HG03520 (cell line): ENCODE data around the gene DCK.
A peak's percentile ranks its signal among the peaks of the same experiment; 100 is the strongest.
"Not testable (repeated sequence)": the region's sequence is repeated elsewhere in the genome, so short reads cannot be mapped to it uniquely, and the experiment has no call there.

Source experiments
- ATAC-seq: cut with Tn5 transposase; IDR thresholded peaks from one replicate; pipeline ENCODE4 v1.9.1; 2021; ENCODE audit warnings: mild to moderate bottlenecking, moderate library complexity; ENCODE audit not compliant: unreplicated experiment

Gene DCK

GRCh38 chr4:70999639-71000038 lies 6.2 kb downstream of the DCK start:
- not testable (repeated sequence) for ATAC-seq

GRCh38 chr4:71001363-71001762 lies 7.9 kb downstream of the DCK start:
- not testable (repeated sequence) for ATAC-seq

GRCh38 chr4:71004281-71004851 lies 10.9 kb downstream of the DCK start:
- no peak for ATAC-seq

- not testable (repeated sequence) for ATAC-seq
These were observed 11.6 kb downstream of the DCK start for GRCh38 chr4:71005025-71005424.

GRCh38 chr4:71006203-71006907 lies 12.9 kb downstream of the DCK start:
- ATAC-seq: peak; percentile 77

GRCh38 chr4:71008196-71008595 lies 14.7 kb downstream of the DCK start:
- no peak for ATAC-seq

GRCh38 chr4:71009086-71009485 lies 15.6 kb downstream of the DCK start:
- no peak for ATAC-seq

GRCh38 chr4:71009890-71010588 lies 16.6 kb downstream of the DCK start:
- ATAC-seq: peak; percentile 46

- no peak for ATAC-seq
These were observed 18.0 kb downstream of the DCK start for GRCh38 chr4:71011451-71011850.

DNA sequence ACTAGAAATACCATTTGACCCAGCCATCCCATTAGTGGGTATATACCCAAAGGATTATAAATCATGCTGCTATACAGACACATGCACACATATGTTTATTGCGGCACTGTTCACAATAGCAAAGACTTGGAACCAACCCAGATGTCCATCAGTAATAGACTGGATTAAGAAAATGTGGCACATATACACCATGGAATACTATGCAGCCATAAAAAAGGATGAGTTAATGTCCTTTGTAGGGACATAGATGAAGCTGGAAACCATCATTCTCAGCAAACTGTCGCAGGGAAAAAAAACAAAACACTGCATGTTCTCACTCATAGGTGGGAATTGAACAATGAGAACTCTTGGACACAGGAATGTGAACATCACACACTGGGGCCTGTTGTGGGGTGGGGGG lies 23.9 kb downstream of the DCK start:
- not testable (repeated sequence) for ATAC-seq

- no peak for ATAC-seq
These were observed 27.2 kb downstream of the DCK start for GRCh38 chr4:71020611-71021010.

DNA sequence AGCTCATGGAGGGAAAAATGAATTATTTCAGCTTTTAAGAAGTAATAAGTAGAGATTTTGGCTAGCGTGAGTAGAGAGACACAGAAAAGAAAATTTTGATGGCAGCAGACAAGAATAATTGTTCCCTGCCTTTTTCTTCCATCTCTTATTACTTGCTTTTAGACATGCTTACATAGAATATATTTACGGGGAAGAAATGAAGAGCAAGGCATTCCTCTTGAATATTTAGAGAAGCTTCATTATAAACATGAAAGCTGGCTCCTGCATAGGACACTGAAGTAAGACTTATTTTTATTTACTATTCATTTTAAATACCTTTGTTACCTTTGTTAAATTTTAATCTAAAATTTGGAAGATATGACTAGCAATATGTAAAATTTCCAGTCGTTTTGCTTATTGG lies 32.2 kb downstream of the DCK start:
- no peak for ATAC-seq

DNA sequence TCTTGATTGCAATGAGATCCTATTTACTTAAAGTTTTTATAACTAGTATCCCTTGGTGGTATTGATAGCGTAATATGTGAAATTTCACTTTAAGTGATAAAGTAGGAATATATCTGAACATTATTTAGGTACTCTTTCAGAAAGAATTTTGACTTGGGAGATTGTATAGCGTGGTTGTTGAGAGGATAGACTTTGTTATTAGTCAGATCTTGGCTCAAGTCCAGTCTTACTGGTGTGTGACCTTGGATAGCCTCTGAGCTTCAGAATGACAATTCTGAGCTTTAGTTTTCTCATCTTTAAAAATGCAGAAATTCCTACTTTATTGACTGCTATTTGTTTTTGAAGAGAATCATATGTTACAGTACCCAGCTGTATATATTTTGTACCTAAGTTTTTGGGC lies 32.6 kb downstream of the DCK start:
- ATAC-seq: no peak

- no peak for ATAC-seq
These were observed 34.2 kb downstream of the DCK start for GRCh38 chr4:71027611-71028010.

GRCh38 chr4:71029504-71029903 lies 36.1 kb downstream of the DCK start:
- no peak for ATAC-seq

DNA sequence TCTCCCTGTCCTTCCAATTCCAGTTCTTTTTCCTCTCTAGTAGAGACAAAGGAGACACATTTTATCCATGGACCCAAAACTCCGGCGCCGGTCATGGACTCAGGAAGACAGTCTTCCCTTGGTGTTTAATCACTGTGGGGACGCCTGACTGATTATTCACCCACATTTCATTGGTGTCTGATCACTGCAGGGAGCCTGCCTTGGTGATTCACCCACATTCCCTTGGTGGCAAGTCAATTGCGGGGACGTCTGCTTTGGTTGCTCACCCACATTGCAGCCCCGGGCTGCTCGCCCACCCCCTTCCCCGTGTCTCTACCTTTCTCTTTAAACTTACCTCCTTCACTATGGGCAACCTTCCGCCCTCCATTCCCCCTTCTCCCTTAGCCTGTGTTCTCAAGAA lies 38.7 kb downstream of the DCK start:
- ATAC-seq: not testable (repeated sequence)

DNA sequence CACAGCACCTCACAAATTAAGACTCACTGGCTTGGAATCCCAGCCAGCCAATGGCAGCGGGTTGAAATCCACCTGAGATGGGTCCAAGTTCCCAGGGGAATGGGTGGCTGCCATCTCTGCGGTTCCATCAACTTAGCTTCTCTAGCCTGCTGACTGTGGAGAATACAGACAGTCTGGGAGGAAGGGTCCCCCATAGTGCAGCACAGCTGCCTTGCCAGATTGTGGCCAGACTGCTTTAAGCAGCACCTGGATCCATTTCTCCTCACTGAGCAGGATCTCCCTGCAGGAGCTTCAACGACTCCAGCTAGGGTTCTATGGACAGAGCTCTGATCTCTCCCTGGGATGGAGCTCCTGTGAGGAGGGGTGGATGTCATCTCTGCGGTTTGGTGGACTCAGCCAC lies 51.8 kb downstream of the DCK start:
- no peak for ATAC-seq

GRCh38 chr4:71049395-71049794 lies 55.9 kb downstream of the DCK start:
- ATAC-seq: no peak

DNA sequence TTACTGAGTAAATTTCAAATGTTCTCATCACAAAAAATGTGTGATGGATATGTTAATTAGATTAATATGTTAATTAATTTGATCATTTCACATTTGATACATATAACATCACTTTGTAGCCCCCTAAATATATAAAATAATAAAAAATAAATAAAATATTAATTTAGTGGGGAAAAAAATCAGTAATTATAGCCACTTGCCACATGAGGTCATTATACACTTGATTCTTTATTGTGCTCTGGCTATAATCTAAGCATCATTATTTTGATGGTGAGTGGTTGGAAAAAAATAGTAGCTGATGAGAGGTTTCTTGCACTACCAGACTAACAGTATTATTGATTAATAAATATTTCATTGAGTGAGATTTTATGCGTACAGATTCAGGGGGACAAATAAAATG lies 57.4 kb downstream of the DCK start:
- no peak for ATAC-seq

- no peak for ATAC-seq
These were observed 58.6 kb downstream of the DCK start for GRCh38 chr4:71052034-71052433.

- no peak for ATAC-seq
These were observed 59.3 kb downstream of the DCK start for GRCh38 chr4:71052716-71053115.

- not testable (repeated sequence) for ATAC-seq
These were observed 60.2 kb downstream of the DCK start for GRCh38 chr4:71053613-71054012.
